K562 (cell line): ENCODE measurements around the gene GNAL.

ENCODE experiments used
- BACH1 ChIP-seq: fragments of 200-800 bp; sonication (Bioruptor generic); IDR thresholded peaks from 2 replicates; pipeline ENCODE4 v1.6.1; 2016; ENCODE audit warnings: missing genetic modification characterization, missing compliant biosample characterization
- CBX1 ChIP-seq: sonication (generic); IDR thresholded peaks from 2 replicates; pipeline ENCODE4 v1.6.1; 2016; ENCODE audit warnings: antibody characterized with exemption, low read depth, mild to moderate bottlenecking
- CHD1 ChIP-seq: fragments of 200-600 bp; sonication (generic); IDR thresholded peaks from one replicate; pipeline ENCODE4 v1.6.1; 2012; ENCODE audit warnings: mild to moderate bottlenecking, moderate library complexity, low read length, inconsistent platforms
- HLTF ChIP-seq: fragments of 450-650 bp; IDR thresholded peaks from 2 replicates; pipeline ENCODE4 v1.6.1; 2016
- HMGN3 ChIP-seq: IDR thresholded peaks from 2 replicates; pipeline ENCODE4 v1.6.1; 2011; ENCODE audit warnings: borderline replicate concordance, low read depth, mild to moderate bottlenecking, mixed read lengths, low read length; ENCODE audit not compliant: insufficient read length; ENCODE audit errors: extremely low read depth
- NFIC ChIP-seq: fragments of 450-650 bp; IDR thresholded peaks from 2 replicates; pipeline ENCODE4 v1.6.1; 2017; ENCODE audit warnings: mild to moderate bottlenecking, inconsistent platforms
- NFXL1 ChIP-seq: fragments of 450-650 bp; formaldehyde crosslinking; IDR thresholded peaks from 2 replicates; pipeline ENCODE4 v1.4.0; 2021; ENCODE audit warnings: mild to moderate bottlenecking
- RUNX1 ChIP-seq: sonication (generic); IDR thresholded peaks from 2 replicates; pipeline ENCODE4 v1.6.1; 2016; ENCODE audit warnings: antibody characterized with exemption, low read depth
- TAF1 ChIP-seq: IDR thresholded peaks from 2 replicates; pipeline ENCODE4 v1.6.1; 2011; ENCODE audit warnings: mild to moderate bottlenecking, low read length, moderate library complexity; ENCODE audit not compliant: insufficient read depth, control insufficient read depth, severe bottlenecking; ENCODE audit errors: extremely low read depth
- ZNF239 ChIP-seq: fragments of 250-450 bp; sonication (Bioruptor Pico); IDR thresholded peaks from 2 replicates; pipeline ENCODE4 v1.4.0; 2020; ENCODE audit warnings: mild to moderate bottlenecking
- TF ChIP-seq, protein P1 (sequence below): sonication (generic); formaldehyde crosslinking; IDR thresholded peaks from 2 replicates; pipeline ENCODE4 v1.8.1; 2023; ENCODE audit warnings: missing genetic modification reagents, mild to moderate bottlenecking, borderline replicate concordance
- TF ChIP-seq, protein P2 (sequence below), 3 experiments: IDR thresholded peaks in 2 of 3; conservative IDR thresholded peaks in 1 of 3; 2 replicates each; pipeline ENCODE4 v1.5.1; 2011 to 2012; ENCODE audit warnings: low read length in 3 of 3, mild to moderate bottlenecking in 3 of 3, control low read depth in 2 of 3, improper control_type of control experiment in 1 of 3, inconsistent platforms in 1 of 3, low read depth in 1 of 3, mixed read lengths in 1 of 3, moderate library complexity in 1 of 3; ENCODE audit not compliant: insufficient read depth in 2 of 3

DNA sequence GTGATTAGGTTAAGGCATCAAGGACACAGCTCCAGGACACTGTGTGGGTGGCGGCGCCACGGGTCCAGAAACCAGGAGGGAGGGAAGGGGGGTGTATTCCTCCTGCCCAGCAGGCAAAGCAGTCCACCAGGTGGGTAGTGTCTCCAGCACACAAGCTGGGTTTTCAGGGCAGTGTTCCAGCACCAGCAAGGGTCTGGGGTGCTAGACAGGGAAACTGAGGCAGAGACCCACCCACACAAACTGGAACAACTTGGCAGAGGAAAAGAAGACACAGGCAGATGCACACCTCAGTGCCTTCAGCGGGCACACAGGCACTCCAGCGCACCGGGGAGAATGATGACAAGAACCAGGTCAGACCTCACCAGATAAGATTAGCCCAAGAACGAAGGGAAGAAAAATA is 28.4 kb upstream of the GNAL start:
- TF ChIP-seq, protein P1, sequence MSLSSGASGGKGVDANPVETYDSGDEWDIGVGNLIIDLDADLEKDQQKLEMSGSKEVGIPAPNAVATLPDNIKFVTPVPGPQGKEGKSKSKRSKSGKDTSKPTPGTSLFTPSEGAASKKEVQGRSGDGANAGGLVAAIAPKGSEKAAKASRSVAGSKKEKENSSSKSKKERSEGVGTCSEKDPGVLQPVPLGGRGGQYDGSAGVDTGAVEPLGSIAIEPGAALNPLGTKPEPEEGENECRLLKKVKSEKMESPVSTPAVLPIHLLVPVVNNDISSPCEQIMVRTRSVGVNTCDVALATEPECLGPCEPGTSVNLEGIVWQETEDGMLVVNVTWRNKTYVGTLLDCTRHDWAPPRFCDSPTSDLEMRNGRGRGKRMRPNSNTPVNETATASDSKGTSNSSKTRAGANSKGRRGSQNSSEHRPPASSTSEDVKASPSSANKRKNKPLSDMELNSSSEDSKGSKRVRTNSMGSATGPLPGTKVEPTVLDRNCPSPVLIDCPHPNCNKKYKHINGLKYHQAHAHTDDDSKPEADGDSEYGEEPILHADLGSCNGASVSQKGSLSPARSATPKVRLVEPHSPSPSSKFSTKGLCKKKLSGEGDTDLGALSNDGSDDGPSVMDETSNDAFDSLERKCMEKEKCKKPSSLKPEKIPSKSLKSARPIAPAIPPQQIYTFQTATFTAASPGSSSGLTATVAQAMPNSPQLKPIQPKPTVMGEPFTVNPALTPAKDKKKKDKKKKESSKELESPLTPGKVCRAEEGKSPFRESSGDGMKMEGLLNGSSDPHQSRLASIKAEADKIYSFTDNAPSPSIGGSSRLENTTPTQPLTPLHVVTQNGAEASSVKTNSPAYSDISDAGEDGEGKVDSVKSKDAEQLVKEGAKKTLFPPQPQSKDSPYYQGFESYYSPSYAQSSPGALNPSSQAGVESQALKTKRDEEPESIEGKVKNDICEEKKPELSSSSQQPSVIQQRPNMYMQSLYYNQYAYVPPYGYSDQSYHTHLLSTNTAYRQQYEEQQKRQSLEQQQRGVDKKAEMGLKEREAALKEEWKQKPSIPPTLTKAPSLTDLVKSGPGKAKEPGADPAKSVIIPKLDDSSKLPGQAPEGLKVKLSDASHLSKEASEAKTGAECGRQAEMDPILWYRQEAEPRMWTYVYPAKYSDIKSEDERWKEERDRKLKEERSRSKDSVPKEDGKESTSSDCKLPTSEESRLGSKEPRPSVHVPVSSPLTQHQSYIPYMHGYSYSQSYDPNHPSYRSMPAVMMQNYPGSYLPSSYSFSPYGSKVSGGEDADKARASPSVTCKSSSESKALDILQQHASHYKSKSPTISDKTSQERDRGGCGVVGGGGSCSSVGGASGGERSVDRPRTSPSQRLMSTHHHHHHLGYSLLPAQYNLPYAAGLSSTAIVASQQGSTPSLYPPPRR (CRISPR knock-in tag) = no peak
- TF ChIP-seq, protein P2, sequence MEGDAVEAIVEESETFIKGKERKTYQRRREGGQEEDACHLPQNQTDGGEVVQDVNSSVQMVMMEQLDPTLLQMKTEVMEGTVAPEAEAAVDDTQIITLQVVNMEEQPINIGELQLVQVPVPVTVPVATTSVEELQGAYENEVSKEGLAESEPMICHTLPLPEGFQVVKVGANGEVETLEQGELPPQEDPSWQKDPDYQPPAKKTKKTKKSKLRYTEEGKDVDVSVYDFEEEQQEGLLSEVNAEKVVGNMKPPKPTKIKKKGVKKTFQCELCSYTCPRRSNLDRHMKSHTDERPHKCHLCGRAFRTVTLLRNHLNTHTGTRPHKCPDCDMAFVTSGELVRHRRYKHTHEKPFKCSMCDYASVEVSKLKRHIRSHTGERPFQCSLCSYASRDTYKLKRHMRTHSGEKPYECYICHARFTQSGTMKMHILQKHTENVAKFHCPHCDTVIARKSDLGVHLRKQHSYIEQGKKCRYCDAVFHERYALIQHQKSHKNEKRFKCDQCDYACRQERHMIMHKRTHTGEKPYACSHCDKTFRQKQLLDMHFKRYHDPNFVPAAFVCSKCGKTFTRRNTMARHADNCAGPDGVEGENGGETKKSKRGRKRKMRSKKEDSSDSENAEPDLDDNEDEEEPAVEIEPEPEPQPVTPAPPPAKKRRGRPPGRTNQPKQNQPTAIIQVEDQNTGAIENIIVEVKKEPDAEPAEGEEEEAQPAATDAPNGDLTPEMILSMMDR (IDR thresholded peaks at IDR 0.05 in 2 of 3, conservative IDR thresholded peaks at IDR 0.05 in 1 of 3; ENCODE audit: insufficient read depth in 2 of 3, low read depth in 1 of 3, low read length in 3 of 3) = no peak
- TF ChIP-seq HMGN3 (no peak), BACH1 (no peak), ZNF239 (no peak), TAF1 (no peak), NFIC (no peak), HLTF (no peak), RUNX1 (no peak), CHD1 (no peak), NFXL1 (CRISPR knock-in tag) (no peak), CBX1 (no peak)
